Endothelial cell of hepatic sinusoid (primary cell): Measurements from ENCODE around the gene CIB4.

Source experiments
- in situ Hi-C: cut with HindIII; loops from 2 replicates; pipeline ENCODE4 v1.10.0; 2017; ENCODE audit warnings: low sequenced_read_pairs

Gene CIB4

GRCh38 chr2:26646986-26647672, 6.0 kb upstream of the CIB4 start:
- in situ Hi-C loops, result no loop called here

GRCh38 chr2:26645762-26646161, 4.6 kb upstream of the CIB4 start:
- in situ Hi-C loops, result no loop called here

- in situ Hi-C loops, result no loop called here
Observed at GRCh38 chr2:26644188-26644835, 3.1 kb upstream of the CIB4 start.

GRCh38 chr2:26642429-26642828, 1.3 kb upstream of the CIB4 start:
- in situ Hi-C loops, result no loop called here

- in situ Hi-C loops, result no loop called here
Observed at GRCh38 chr2:26640331-26640745, 828 bp downstream of the CIB4 start.

- in situ Hi-C loops, result no loop called here
Observed at GRCh38 chr2:26639685-26640243, 1.4 kb downstream of the CIB4 start.

- in situ Hi-C loops, result no loop called here
Observed at GRCh38 chr2:26637811-26638310, 3.3 kb downstream of the CIB4 start.

- in situ Hi-C loops, result no loop called here
Observed at GRCh38 chr2:26636935-26637334, 4.2 kb downstream of the CIB4 start.

- in situ Hi-C loops, result no loop called here
Observed at GRCh38 chr2:26635401-26635800, 5.8 kb downstream of the CIB4 start.

GRCh38 chr2:26634636-26635230, 6.4 kb downstream of the CIB4 start:
- in situ Hi-C loops, result no loop called here

GRCh38 chr2:26633993-26634595, 7.1 kb downstream of the CIB4 start:
- in situ Hi-C loops, result no loop called here

- in situ Hi-C loops, result no loop called here
Observed at GRCh38 chr2:26633351-26633945, 7.7 kb downstream of the CIB4 start.

GRCh38 chr2:26632624-26633185, 8.5 kb downstream of the CIB4 start:
- in situ Hi-C loops, result no loop called here

GRCh38 chr2:26631401-26632170, 9.6 kb downstream of the CIB4 start:
- in situ Hi-C loops, result no loop called here

- in situ Hi-C loops, result no loop called here
Observed at GRCh38 chr2:26630669-26631360, 10.4 kb downstream of the CIB4 start.

- in situ Hi-C loops, result no loop called here
Observed at GRCh38 chr2:26630235-26630634, 10.9 kb downstream of the CIB4 start.

GRCh38 chr2:26629751-26630150, 11.4 kb downstream of the CIB4 start:
- in situ Hi-C loops, result no loop called here

- in situ Hi-C loops, result no loop called here
Observed at GRCh38 chr2:26629346-26629630, 11.9 kb downstream of the CIB4 start.

GRCh38 chr2:26628561-26629345, 12.4 kb downstream of the CIB4 start:
- in situ Hi-C loops, result no loop called here
